Left hindlimb (tissue), 1 donor: ENCODE measurements around the gene SPDEF.

Experiments used
- DNase-seq: peaks from one replicate; pipeline ENCODE4 v3.0.0-alpha.2; 2018

The SPDEF gene

GRCh38 chr6:34562350-34562749, 6.2 kb upstream of the SPDEF start:
- no peak for DNase-seq

GRCh38 chr6:34561227-34561530, 5.0 kb upstream of the SPDEF start:
- no peak for DNase-seq

GRCh38 chr6:34560366-34561226, 4.5 kb upstream of the SPDEF start:
- DNase-seq, result no peak

- no peak for DNase-seq
Measured at GRCh38 chr6:34559651-34560365, 3.7 kb upstream of the SPDEF start.

GRCh38 chr6:34558172-34558714, 2.1 kb upstream of the SPDEF start:
- DNase-seq, result no peak

GRCh38 chr6:34557228-34557627, 1.1 kb upstream of the SPDEF start:
- DNase-seq, result no peak

GRCh38 chr6:34556493-34556892, 364 bp upstream of the SPDEF start:
- DNase-seq, result no peak

GRCh38 chr6:34555328-34555727, 801 bp downstream of the SPDEF start:
- no peak for DNase-seq

GRCh38 chr6:34555007-34555322, 1.2 kb downstream of the SPDEF start:
- no peak for DNase-seq

- DNase-seq, result no peak
Measured at GRCh38 chr6:34554291-34555006, 1.7 kb downstream of the SPDEF start.

- DNase-seq, result no peak
Measured at GRCh38 chr6:34553750-34554149, 2.4 kb downstream of the SPDEF start.

- no peak for DNase-seq
Measured at GRCh38 chr6:34553146-34553545, 3.0 kb downstream of the SPDEF start.

GRCh38 chr6:34552620-34553019, 3.5 kb downstream of the SPDEF start:
- no peak for DNase-seq

- no peak for DNase-seq
Measured at GRCh38 chr6:34551720-34552119, 4.4 kb downstream of the SPDEF start.

- no peak for DNase-seq
Measured at GRCh38 chr6:34549804-34550202, 6.3 kb downstream of the SPDEF start.

- DNase-seq, result no peak
Measured at GRCh38 chr6:34549026-34549803, 6.9 kb downstream of the SPDEF start.

- no peak for DNase-seq
Measured at GRCh38 chr6:34547701-34548644, 8.2 kb downstream of the SPDEF start.

- peak; percentile 74 for DNase-seq
Measured at GRCh38 chr6:34546551-34547321, 9.4 kb downstream of the SPDEF start.

GRCh38 chr6:34544776-34545471, 11.2 kb downstream of the SPDEF start:
- DNase-seq, result no peak

- DNase-seq, result no peak
Measured at GRCh38 chr6:34544052-34544604, 12.0 kb downstream of the SPDEF start.
